NT2/D1 (cell line): ENCODE results near the gene KIAA0232.
"Not testable (repeated sequence)": the region's sequence is repeated elsewhere in the genome, so short reads cannot be mapped to it uniquely, and the experiment has no call there.

Experiments used
- DNase-seq: peaks from one replicate; pipeline ENCODE4 v3.0.0-alpha.2; 2011; ENCODE audit warnings: low read depth, low spot score
- H3K27me3 ChIP-seq: 2 replicates; pipeline ENCODE4 v1.6.0; 2011; ENCODE audit warnings: mild to moderate bottlenecking; ENCODE audit not compliant: insufficient read length, insufficient read depth
- H3K36me3 ChIP-seq: 2 replicates; pipeline ENCODE4 v1.6.1; 2011; ENCODE audit warnings: mild to moderate bottlenecking, low read length, mixed read lengths; ENCODE audit not compliant: insufficient read depth, insufficient read length
- H3K4me1 ChIP-seq: 2 replicates; pipeline ENCODE4 v1.5.1; 2011; ENCODE audit not compliant: insufficient read depth, insufficient read length
- H3K4me3 ChIP-seq: 2 replicates; pipeline ENCODE4 v1.5.1; 2011; ENCODE audit warnings: low read depth; ENCODE audit not compliant: insufficient read length
- H3K9ac ChIP-seq: 2 replicates; pipeline ENCODE4 v1.6.0; 2011; ENCODE audit warnings: low read depth; ENCODE audit not compliant: insufficient read length
- H3K9me3 ChIP-seq: 2 replicates; pipeline ENCODE4 v1.5.1; 2011; ENCODE audit warnings: mild to moderate bottlenecking, low read length; ENCODE audit not compliant: insufficient read depth
- SUZ12 ChIP-seq: IDR thresholded peaks from 2 replicates; pipeline ENCODE4 v1.6.1; 2011; ENCODE audit not compliant: insufficient read length, insufficient read depth; ENCODE audit errors: extremely low read depth
- YY1 ChIP-seq: IDR thresholded peaks from 2 replicates; pipeline ENCODE4 v1.6.1; 2011; ENCODE audit not compliant: insufficient read length, insufficient read depth
- ZNF274 ChIP-seq: IDR thresholded peaks from 2 replicates; pipeline ENCODE4 v1.6.1; 2011; ENCODE audit warnings: mild to moderate bottlenecking, low read depth, low read length

KIAA0232 gene

DNA sequence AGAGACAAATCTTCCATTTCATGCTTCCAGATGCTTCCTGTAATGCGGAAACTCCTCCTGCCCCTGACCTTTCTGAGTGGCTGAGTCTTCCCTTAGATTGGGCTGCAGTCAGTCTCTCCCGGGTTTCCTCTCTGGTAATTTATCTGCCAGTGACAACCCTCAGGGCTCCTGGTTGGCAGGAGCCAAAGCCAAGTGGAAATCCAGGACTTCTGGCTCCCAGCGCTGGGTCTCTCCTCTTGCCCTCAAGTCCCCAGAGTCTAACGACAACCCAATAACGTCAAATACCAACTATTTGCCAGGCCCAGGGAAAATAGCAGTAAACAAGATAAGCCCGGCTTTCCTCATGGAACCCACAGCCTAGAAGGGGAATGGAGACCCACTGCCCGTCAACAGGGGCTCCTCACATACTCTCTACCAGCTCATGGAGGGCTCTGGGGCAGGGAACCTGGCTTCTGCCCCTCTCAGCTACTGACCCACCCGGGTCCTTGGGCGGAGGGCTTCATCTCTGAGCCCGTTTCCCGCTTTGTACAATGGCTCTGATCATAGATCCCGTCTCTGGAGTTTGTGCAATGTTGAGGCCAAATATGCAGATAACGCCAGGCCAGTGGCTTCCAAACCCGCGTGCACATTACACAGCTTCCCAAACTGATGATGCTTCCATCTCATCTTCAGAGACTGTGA lies 126.0 kb downstream of the KIAA0232 start:
- peak overlapping the region; percentile 88 for H3K9ac ChIP-seq
- no peak for TF ChIP-seq SUZ12
- TF ChIP-seq YY1, result no peak
- no peak for TF ChIP-seq ZNF274
- DNase-seq, result no peak

DNA sequence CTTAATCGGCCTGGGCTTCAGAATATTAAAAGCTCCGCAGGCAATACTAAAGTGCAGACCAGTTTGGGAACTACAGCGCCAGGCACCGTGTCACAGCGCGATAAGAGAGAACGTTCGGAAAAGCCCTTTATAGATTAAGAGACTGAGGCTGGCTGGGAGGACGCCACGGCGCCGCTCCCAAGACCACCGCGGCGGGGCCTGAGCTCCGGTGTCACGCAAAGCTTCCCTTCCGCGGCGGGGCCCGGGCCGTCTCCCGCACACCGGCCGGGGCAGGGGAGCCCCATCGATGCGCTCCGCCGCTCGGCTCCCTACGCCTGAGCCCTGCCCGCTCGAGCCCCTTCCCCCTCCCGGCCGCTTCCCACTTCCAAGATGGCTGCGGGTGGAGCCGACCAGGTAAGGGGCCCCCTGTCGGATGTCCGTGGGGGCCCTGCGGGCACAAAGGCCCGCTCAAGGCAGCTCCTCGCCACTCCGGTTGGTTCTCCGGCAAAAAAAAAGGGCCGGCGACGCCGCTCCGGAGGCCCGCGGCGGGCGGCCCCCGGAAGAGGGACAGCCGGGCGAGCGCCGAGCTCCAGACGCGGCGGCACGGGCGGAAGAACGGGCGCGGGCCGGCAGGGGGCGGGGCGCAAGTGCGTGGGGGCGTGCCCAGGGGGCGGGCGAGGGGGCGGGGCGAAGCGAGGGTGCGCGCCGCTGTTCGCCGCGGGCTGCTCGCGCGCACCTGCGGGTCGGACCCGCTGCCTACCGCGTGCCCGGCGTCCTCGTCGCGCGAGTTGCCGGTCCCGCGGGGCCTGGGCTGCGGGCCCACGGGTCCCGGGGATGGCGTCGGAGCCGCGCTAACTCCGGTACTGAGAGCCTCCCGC lies 126.8 kb downstream of the KIAA0232 start, which contains the start of gene TBC1D14:
TSS of gene TBC1D14 (plus strand) at position 714 of the 857 bp plus-strand sequence. CDS start 13,564 bp downstream, outside the sequence.
- H3K9ac ChIP-seq, result peak within 1 kb of the TSS; percentile 88
- peaks cover 19% of the 10 kb centered on the region for H3K4me1 ChIP-seq
- H3K9me3 ChIP-seq, result no peaks in the 10 kb centered on the region
- TF ChIP-seq YY1 (peak; percentile 86), ZNF274 (no peak), SUZ12 (no peak)
- no peaks in the 10 kb centered on the region for H3K36me3 ChIP-seq
- peaks cover 16% of the 10 kb centered on the region for H3K27me3 ChIP-seq
- peak within 1 kb of the TSS; percentile 84 for H3K4me3 ChIP-seq
- DNase-seq, result peak; percentile 76

More for the DNA sequence above, 126.0 kb downstream of the KIAA0232 start:
- Histone ChIP-seq H3K36me3 (no peaks in the 10 kb centered on the region), H3K27me3 (peaks cover 16% of the 10 kb centered on the region), H3K4me1 (peaks cover 19% of the 10 kb centered on the region), H3K4me3 (peak overlapping the region; percentile 84), H3K9me3 (no peaks in the 10 kb centered on the region)

DNA sequence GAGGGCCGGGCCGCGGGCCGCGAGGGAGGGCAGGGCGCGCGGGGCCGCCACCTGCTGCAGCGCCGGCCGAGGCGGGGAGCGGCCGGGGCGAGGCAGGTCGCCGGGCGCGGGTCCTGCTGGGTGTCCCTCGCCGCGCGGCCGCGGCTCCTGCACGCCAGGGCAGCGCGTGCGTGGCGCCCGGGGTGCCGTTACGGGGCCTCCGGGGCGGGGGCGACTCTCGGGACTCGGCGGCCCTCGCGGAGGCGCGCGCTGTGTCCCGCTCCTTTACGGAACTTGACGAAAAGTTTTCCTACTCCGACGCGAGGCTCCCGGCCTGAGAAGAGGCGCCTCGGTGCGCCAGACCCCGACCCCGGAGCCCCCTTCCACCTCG lies 127.4 kb downstream of the KIAA0232 start:
- no peak for TF ChIP-seq SUZ12
- H3K4me3 ChIP-seq, result peak overlapping the region; percentile 62
- DNase-seq, result no peak

DNA sequence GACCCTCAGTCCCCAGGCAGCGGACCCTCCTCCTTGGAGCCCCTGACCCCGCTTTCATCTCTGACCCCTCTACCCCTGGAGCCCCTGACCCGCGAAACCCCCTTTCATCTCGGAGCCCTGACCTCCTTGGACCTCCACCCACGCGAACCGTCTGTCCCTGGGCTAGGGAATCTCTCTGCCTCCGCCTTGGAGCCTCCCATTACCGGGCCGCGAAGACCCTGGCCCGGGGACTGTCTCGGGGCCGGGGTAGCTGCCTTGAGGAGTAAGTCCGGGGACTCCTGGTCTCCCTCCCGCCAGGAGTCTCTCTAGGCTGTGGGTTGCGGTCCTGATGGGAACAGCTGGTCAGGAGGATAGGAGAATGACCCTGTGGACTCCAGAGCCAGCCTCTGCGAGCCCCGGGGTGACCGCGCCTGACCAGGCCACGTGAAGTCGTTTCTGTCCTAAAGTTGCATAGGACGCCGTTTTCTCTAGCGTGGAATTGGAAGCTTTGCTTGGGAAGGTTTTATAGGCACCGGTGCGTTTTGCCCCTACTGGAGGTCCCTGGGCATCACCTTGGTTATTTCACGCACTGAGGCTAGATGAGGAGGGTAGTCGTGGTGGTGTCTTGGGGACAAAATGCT lies 127.9 kb downstream of the KIAA0232 start:
- no peak for DNase-seq
- TF ChIP-seq ZNF274 (no peak), SUZ12 (no peak), YY1 (no peak)
- no peaks in the 10 kb centered on the region for H3K9me3 ChIP-seq
- peak overlapping the region; percentile 62 for H3K4me3 ChIP-seq
- peak overlapping the region; percentile 73 for H3K9ac ChIP-seq
- peaks cover 16% of the 10 kb centered on the region for H3K27me3 ChIP-seq
- no peaks in the 10 kb centered on the region for H3K36me3 ChIP-seq
- peaks cover 21% of the 10 kb centered on the region for H3K4me1 ChIP-seq

More for the DNA sequence above, 127.4 kb downstream of the KIAA0232 start:
- Histone ChIP-seq H3K27me3 (peaks cover 16% of the 10 kb centered on the region), H3K9ac (peak overlapping the region; percentile 73), H3K9me3 (no peaks in the 10 kb centered on the region), H3K4me1 (peaks cover 19% of the 10 kb centered on the region), H3K36me3 (no peaks in the 10 kb centered on the region)

DNA sequence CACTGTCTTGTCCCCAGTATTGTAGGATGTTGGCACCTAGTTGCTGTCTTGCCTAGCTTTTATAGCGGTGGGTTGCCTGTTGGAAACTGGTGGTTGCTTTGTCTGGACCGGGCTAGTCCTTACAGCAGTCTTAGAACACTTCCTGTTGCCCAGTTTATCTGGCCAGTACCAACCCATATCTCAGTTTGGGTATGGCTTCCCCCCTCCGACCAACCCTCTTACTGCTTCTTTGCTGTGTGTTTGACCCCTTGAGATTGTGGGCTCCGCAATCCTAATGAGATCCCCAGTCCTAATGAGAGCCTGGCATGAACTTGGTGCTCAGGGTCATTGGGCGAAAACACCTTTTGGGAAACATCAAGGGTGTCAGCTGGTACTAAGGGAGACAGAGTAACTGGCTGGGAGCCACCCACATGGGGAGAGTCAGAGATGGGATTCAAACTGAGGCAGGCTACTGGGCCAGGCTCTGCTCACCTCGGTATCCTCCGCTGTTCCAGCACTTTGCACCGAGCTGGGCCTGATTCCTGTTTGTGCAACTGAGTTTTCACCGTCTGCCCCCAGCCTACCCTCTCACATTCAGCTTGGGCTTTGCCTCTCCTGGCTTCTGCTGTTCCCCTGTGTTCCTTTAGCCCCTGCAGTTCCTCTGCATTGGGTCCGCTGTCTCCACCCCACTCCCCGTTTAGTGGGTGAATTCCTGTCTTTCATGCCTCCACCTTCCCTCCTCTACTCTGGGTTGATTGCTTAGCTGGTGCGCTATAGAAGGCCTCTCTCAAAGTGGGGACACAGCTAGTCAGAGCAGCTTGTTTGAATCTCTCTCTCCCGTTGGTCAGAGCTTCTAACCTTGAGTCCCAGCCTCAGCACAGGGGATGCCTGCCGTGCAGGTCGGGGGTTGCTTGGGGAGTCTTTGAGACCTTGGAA lies 128.7 kb downstream of the KIAA0232 start:
- Histone ChIP-seq H3K27me3 (peaks cover 16% of the 10 kb centered on the region), H3K36me3 (no peaks in the 10 kb centered on the region), H3K9me3 (no peaks in the 10 kb centered on the region), H3K4me1 (peaks cover 23% of the 10 kb centered on the region), H3K4me3 (peak overlapping the region; percentile 62), H3K9ac (peak overlapping the region; percentile 46)
- TF ChIP-seq YY1, result no peak
- TF ChIP-seq SUZ12, result no peak
- TF ChIP-seq ZNF274, result no peak
- no peak for DNase-seq

DNA sequence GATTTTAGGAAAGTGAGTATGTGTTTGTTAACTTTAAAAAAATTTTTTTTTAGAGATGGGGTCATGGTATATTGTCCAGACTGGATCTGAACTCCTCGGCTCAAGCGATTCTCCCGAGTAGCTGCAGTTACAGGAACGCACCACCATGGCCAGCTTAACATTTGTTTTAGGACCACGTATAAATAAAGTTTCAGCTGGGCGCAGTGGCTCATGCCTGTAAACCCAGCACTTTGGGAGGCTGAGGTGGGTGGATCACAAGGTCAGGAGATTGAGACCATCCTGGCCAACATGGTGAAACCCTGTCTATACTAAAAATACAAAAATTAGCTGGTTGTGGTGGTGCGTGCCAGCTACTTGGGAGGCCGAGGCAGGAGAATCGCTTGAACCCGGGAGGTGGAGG lies 129.4 kb downstream of the KIAA0232 start:
- not testable (repeated sequence) for H3K4me3 ChIP-seq, DNase-seq, H3K9ac ChIP-seq, H3K36me3 ChIP-seq, H3K9me3 ChIP-seq
- Histone ChIP-seq H3K4me1 (peaks cover 28% of the 10 kb centered on the region), H3K27me3 (peaks cover 12% of the 10 kb centered on the region)
